OCI-LY7 (cell line): ENCODE measurements around the gene TFPT. TPM values are rescaled to one million over a fixed set of nuclear protein-coding genes. Genes with fewer than 3 reads are reported as not detected.
A peak's percentile ranks its signal among the peaks of the same experiment; 100 is the strongest.

Experiments
- BruUV-seq: library from RNA; stranded (reverse); fragments of 400-500 nt; replicated peaks from 2 replicates; lab custom pipeline; 2021; lab: Mats Ljungman, UMichigan
- CTCF ChIA-PET: fragments of 300-600 bp; sonication (Branson Sonifier 250); formaldehyde crosslinking; loops from one replicate; lab custom pipeline; 2022; ENCODE audit warnings: antibody characterized with exemption; ENCODE audit not compliant: unreplicated experiment; lab: Charles Lee
- POLR2A ChIA-PET: fragments of 300-600 bp; sonication (Branson Sonifier 250); formaldehyde crosslinking; loops from one replicate; lab custom pipeline; 2022; ENCODE audit warnings: antibody characterized with exemption; lab: Charles Lee
- DNase-seq: peaks from one replicate; pipeline ENCODE4 v3.0.0-alpha.2; 2015; ENCODE audit warnings: low spot score
- H2AFZ ChIP-seq: fragments of 200-600 bp; sonication (generic), shearing (Covaris generic); 2 replicates; pipeline ENCODE4 v1.6.1; 2014; ENCODE audit warnings: mild to moderate bottlenecking, antibody characterized with exemption, low read length, moderate library complexity
- H3K27ac ChIP-seq: fragments of 200-600 bp; sonication (generic); 2 replicates; pipeline ENCODE4 v1.5.1; 2014; ENCODE audit warnings: mixed run types, low read depth, mild to moderate bottlenecking, moderate library complexity, low read length, inconsistent platforms; ENCODE audit not compliant: poor library complexity, severe bottlenecking
- H3K36me3 ChIP-seq: fragments of 200-600 bp; sonication (generic); 2 replicates; pipeline ENCODE4 v1.6.1; 2014; ENCODE audit warnings: mild to moderate bottlenecking, antibody characterized with exemption, low read length, moderate library complexity, mixed read lengths; ENCODE audit not compliant: insufficient read depth
- H3K4me1 ChIP-seq: fragments of 200-600 bp; sonication (generic); 2 replicates; pipeline ENCODE4 v1.5.1; 2014; ENCODE audit warnings: mild to moderate bottlenecking, low read length; ENCODE audit not compliant: insufficient read depth, poor library complexity, severe bottlenecking
- H3K4me2 ChIP-seq: fragments of 200-600 bp; sonication (generic); 2 replicates; pipeline ENCODE4 v1.6.1; 2014; ENCODE audit warnings: mild to moderate bottlenecking, low read length
- H3K4me3 ChIP-seq: fragments of 200-600 bp; sonication (generic); 2 replicates; pipeline ENCODE4 v1.5.1; 2014; ENCODE audit warnings: mild to moderate bottlenecking, low read depth, low read length; ENCODE audit not compliant: poor library complexity, severe bottlenecking
- H3K79me2 ChIP-seq: fragments of 200-600 bp; sonication (generic); 2 replicates; pipeline ENCODE4 v1.6.1; 2016; ENCODE audit warnings: low read depth, mild to moderate bottlenecking, low read length, moderate library complexity, mixed read lengths; ENCODE audit not compliant: insufficient read depth
- H3K9me2 ChIP-seq: fragments of 200-600 bp; sonication (generic); 2 replicates; pipeline ENCODE4 v1.6.1; 2016; ENCODE audit warnings: mild to moderate bottlenecking, low read length, mixed read lengths; ENCODE audit not compliant: insufficient read depth
- H3K9me3 ChIP-seq: fragments of 200-600 bp; sonication (generic); 2 replicates; pipeline ENCODE4 v1.6.1; 2014; ENCODE audit warnings: mild to moderate bottlenecking, mixed run types, low read length, mixed read lengths
- H4K20me1 ChIP-seq: fragments of 200-600 bp; sonication (generic); 2 replicates; pipeline ENCODE4 v1.6.1; 2014; ENCODE audit warnings: mild to moderate bottlenecking, antibody characterized with exemption, low read length, moderate library complexity, mixed read lengths; ENCODE audit not compliant: insufficient read depth
- CTCF ChIP-seq: fragments of 200-600 bp; sonication (generic); conservative IDR thresholded peaks from 2 replicates; pipeline ENCODE4 v1.5.1; 2014; ENCODE audit warnings: mild to moderate bottlenecking, antibody characterized with exemption, low read length, moderate library complexity, mixed read lengths
- EZH2phosphoT487 ChIP-seq: fragments of 200-600 bp; sonication (generic); IDR thresholded peaks from 2 replicates; pipeline ENCODE4 v1.6.1; 2018; ENCODE audit warnings: low read depth, borderline replicate concordance, mild to moderate bottlenecking, mixed run types, antibody characterized with exemption, low read length, moderate library complexity, mixed read lengths
- intact Hi-C: fragments of 100-400 bp; cut with micrococcal nuclease; formaldehyde crosslinking; loops from one replicate; pipeline ENCODE4 v1.10.0; 2022; ENCODE audit not compliant: unreplicated experiment
- total RNA-seq, 2 experiments: library from RNA; depleted of rRNA in 1 of 2; stranded (reverse); fragments of >200 nt in 1 of 2; shearing (Covaris generic) in 1 of 2; gene quantifications; 2 replicates each; pipeline ENCODE4 v1.2.3, GENCODE V29; 2014 to 2022

The TFPT gene
- total RNA-seq, 2 experiments from 2014 or later = 17.2 to 20.2 TPM

GRCh38 chr19:54138489-54139256 lies 23.2 kb upstream of the TFPT start:
- no peak for DNase-seq
- ChIA-PET POLR2A (interaction anchor here (0.5 kb wide), 1 partner anchor 1244 kb away, joined by 3 read pairs; no protein-coding TSS in a partner anchor), CTCF (no interaction called here)
- Histone ChIP-seq H2AFZ (no peak overlapping the region), H4K20me1 (no peaks in the 10 kb centered on the region; the same call in 1 of the 2 replicates), H3K79me2 (peaks cover 34% of the 10 kb centered on the region), H3K36me3 (peaks cover 47% of the 10 kb centered on the region), H3K4me1 (peaks cover 21% of the 10 kb centered on the region), H3K9me2 (no peaks in the 10 kb centered on the region), H3K27ac (no peak overlapping the region), H3K9me3 (no peaks in the 10 kb centered on the region), H3K4me3 (peak overlapping the region; percentile 96), H3K4me2 (peak overlapping the region; percentile 69)
- BruUV-seq = no TSS peak
- intact Hi-C loops = no loop called here
- TF ChIP-seq CTCF (no peak), EZH2phosphoT487 (no peak)

- peak within 1 kb of the TSS; percentile 92 for H3K4me2 ChIP-seq
- H3K36me3 ChIP-seq = peaks cover 39% of the 10 kb centered on the region
- H3K4me1 ChIP-seq = peaks cover 21% of the 10 kb centered on the region
- H3K9me2 ChIP-seq = no peaks in the 10 kb centered on the region
- peaks cover 34% of the 10 kb centered on the region for H3K79me2 ChIP-seq
- peak within 1 kb of the TSS; percentile 96 for H3K4me3 ChIP-seq
- no peaks in the 10 kb centered on the region; the same call in 1 of the 2 replicates for H4K20me1 ChIP-seq
- DNase-seq = peak; percentile 28
- TF ChIP-seq CTCF (no peak), EZH2phosphoT487 (no peak)
- POLR2A ChIA-PET = interaction anchor here (0.5 to 1.2 kb wide), 7 partner anchors 18 to 1244 kb away, joined by 3 to 9 read pairs (median 5); partner anchors contain the start of genes LENG1, MBOAT7, PRPF31 and TFPT
- CTCF ChIA-PET = interaction anchor here (1.0 kb wide), 1 partner anchor 23 kb away, joined by 6 read pairs; the partner anchor contains the start of genes PRPF31 and TFPT
- no TSS peak for BruUV-seq
- H3K27ac ChIP-seq = peak within 1 kb of the TSS; percentile 54
- H2AFZ ChIP-seq = peak within 1 kb of the TSS; percentile 79; the same call in 1 of the 2 replicates
- no peaks in the 10 kb centered on the region for H3K9me3 ChIP-seq
- intact Hi-C loops = loop anchor here (1.0 to 2.0 kb wide), 3 partner anchors 21 to 36 kb away; partner anchors contain the start of genes LENG1, NDUFA3, PRPF31 and TFPT
Measured at GRCh38 chr19:54137699-54138488, 22.4 kb upstream of the TFPT start, which contains the start of gene CNOT3. CNOT3 (plus strand) TSS chr19:54137762; CDS start chr19:54142979, 5,217 bp downstream.
